ENCODE results near the gene ADAP1. TPM values are rescaled to one million over a fixed set of nuclear protein-coding genes. Genes with fewer than 3 reads are reported as not detected.

Gene ADAP1
- total RNA-seq, 2 donors from 2014 or later, result 24.5 to 24.6 TPM

DNA sequence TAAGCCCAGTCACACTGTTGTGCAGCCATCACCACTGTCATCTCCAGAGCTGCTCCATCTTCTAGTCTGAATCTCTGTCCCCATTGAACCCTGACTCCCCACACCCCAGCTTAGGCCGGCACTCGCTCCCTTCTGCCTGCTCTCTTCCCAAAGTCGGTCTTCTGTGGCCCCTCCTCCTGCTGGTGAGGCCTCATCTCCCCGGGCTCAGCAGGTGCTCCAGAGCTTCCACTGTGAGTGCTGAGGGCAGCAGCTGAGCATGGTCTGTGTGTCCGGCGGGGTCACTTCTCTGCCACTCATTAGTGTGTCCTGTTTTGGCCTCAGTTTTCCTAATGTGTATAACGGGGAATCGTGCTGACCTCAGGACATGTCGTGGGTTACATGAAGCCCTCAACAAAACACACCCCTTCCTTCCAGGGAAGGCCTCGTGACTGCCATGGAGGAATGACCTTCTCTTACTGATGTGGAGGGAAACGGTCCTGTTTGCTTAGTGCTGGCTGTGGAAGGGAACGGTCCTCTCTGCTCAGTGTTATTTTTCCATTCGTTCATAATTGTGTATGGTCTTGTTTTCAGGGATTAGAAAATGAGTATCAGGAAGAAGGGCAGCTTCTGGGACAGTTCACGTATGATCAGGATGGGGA is 82.5 kb downstream of the ADAP1 start:
- DNase-seq (ENCODE audit: low spot score), result no peak
- Histone ChIP-seq H3K36me3 (peaks cover 28% of the 10 kb centered on the region), H3K27me3 (replicated peaks; ENCODE audit: insufficient read depth) (no peaks in the 10 kb centered on the region), H3K9me3 (no peaks in the 10 kb centered on the region), H3K27ac (peak overlapping the region; percentile 30 to 70), H3K4me3 (no peak overlapping the region), H3K4me1 (ENCODE audit: control insufficient read depth in 1 of 2, low read depth in 2 of 2) (peaks cover 24 to 43% of the 10 kb centered on the region in 2 donors)
- ATAC-seq (ENCODE audit: insufficient number of reproducible peaks, low FRiP score, low read depth), result no peak
- TF ChIP-seq, protein P1, sequence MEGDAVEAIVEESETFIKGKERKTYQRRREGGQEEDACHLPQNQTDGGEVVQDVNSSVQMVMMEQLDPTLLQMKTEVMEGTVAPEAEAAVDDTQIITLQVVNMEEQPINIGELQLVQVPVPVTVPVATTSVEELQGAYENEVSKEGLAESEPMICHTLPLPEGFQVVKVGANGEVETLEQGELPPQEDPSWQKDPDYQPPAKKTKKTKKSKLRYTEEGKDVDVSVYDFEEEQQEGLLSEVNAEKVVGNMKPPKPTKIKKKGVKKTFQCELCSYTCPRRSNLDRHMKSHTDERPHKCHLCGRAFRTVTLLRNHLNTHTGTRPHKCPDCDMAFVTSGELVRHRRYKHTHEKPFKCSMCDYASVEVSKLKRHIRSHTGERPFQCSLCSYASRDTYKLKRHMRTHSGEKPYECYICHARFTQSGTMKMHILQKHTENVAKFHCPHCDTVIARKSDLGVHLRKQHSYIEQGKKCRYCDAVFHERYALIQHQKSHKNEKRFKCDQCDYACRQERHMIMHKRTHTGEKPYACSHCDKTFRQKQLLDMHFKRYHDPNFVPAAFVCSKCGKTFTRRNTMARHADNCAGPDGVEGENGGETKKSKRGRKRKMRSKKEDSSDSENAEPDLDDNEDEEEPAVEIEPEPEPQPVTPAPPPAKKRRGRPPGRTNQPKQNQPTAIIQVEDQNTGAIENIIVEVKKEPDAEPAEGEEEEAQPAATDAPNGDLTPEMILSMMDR (IDR thresholded peaks at IDR 0.05), result no peak

DNA sequence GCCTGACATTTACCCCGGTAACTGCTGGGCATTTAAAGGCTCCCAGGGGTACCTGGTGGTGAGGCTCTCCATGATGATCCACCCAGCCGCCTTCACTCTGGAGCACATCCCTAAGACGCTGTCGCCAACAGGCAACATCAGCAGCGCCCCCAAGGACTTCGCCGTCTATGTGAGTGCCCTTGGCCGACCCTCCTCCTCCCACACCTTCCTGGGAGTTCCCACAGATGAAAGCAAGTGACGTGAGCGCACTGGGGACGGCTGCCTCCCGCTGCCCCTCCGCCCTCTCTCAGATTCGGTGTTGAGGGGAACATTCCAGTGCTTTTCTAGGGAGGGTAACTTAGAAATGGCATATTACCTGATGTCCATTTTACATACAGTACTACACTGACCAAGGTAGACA is 85.1 kb downstream of the ADAP1 start:
- no peak for ATAC-seq (ENCODE audit: insufficient number of reproducible peaks, low FRiP score, low read depth)
- Histone ChIP-seq H3K4me1 (ENCODE audit: control insufficient read depth in 1 of 2, low read depth in 2 of 2) (peaks cover 18 to 50% of the 10 kb centered on the region in 2 donors), H3K27ac (peak overlapping the region; percentile 46 to 74), H3K36me3 (peaks cover 44% of the 10 kb centered on the region), H3K9me3 (no peaks in the 10 kb centered on the region), H3K4me3 (no peak overlapping the region), H3K27me3 (replicated peaks; ENCODE audit: insufficient read depth) (no peaks in the 10 kb centered on the region)
- TF ChIP-seq, protein P1 (IDR thresholded peaks at IDR 0.05), result no peak
- DNase-seq (ENCODE audit: low spot score), result no peak

DNA sequence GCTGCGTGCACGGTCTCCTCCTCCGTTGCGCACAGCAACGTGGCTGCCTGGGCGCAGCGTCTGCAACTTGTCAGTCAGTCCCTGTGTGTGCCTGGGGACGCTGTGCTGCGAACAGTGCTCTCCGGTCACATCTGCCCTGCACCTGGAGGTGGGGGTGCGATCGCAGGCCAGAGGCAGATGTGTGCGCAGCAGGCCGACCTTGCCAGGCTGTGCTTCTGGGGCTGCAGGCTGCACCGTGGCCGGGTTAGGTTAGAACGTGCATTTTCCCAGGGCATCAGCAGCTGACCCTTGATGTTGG is 86.3 kb downstream of the ADAP1 start:
- H3K9me3 ChIP-seq, result no peaks in the 10 kb centered on the region
- H3K27ac ChIP-seq, result peak overlapping the region; percentile 90 to 93
- H3K27me3 ChIP-seq (replicated peaks; ENCODE audit: insufficient read depth), result no peaks in the 10 kb centered on the region
- ATAC-seq (ENCODE audit: insufficient number of reproducible peaks, low FRiP score, low read depth), result no peak
- peaks cover 18 to 42% of the 10 kb centered on the region in 2 donors for H3K4me1 ChIP-seq (ENCODE audit: control insufficient read depth in 1 of 2, low read depth in 2 of 2)
- H3K36me3 ChIP-seq, result peaks cover 44% of the 10 kb centered on the region
- DNase-seq (ENCODE audit: low spot score), result no peak
- peak overlapping the region; percentile 42 for H3K4me3 ChIP-seq
- TF ChIP-seq, protein P1 (IDR thresholded peaks at IDR 0.05), result no peak

DNA sequence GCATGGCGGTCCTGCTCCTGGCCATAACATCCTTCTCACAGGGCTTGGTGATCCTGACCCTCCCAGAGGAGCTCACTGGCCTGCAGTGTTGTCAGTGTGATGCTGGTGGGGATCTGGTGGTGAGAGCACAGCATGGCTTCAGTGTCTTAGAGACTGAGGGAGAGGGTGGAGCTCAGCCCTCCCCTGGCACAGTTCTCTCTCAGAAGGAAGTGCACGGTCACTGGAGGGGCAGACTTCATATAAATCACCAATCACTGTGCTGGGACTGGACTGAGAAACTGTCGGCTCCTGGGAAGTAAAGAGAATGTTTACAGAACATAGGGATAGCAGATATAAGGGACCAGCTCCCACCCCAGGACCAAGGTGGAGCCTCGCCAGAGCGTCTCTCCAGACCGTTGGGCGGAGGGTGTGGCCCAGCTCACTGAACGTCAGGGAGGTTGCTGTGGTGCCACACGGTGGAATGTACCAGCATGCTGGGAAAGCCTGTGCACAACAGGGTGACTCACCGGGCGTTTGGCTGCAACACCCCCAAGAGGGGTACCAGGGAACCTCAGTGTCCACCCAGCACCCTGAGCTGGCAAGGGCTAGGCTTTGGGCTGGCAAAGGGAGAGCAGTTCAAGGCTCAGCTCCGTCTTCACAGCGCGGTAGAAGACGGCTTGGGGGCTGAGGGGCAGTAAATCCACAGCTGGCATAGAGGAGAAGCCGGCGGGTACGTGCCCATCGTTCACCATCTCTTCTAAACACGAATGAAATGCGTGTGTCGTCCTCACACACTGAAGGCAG is 86.9 kb downstream of the ADAP1 start:
- H3K27ac ChIP-seq, result peak overlapping the region; percentile 90 to 93
- H3K27me3 ChIP-seq (replicated peaks; ENCODE audit: insufficient read depth), result no peaks in the 10 kb centered on the region
- TF ChIP-seq, protein P1 (IDR thresholded peaks at IDR 0.05), result peak; percentile 26
- DNase-seq (ENCODE audit: low spot score) (peak; percentile 60), ATAC-seq (ENCODE audit: insufficient number of reproducible peaks, low FRiP score, low read depth) (peak; percentile 61)
- H3K9me3 ChIP-seq, result no peaks in the 10 kb centered on the region
- peak overlapping the region; percentile 42 for H3K4me3 ChIP-seq
- H3K4me1 ChIP-seq (ENCODE audit: control insufficient read depth in 1 of 2, low read depth in 2 of 2), result peaks cover 18 to 37% of the 10 kb centered on the region in 2 donors
- peaks cover 45% of the 10 kb centered on the region for H3K36me3 ChIP-seq

DNA sequence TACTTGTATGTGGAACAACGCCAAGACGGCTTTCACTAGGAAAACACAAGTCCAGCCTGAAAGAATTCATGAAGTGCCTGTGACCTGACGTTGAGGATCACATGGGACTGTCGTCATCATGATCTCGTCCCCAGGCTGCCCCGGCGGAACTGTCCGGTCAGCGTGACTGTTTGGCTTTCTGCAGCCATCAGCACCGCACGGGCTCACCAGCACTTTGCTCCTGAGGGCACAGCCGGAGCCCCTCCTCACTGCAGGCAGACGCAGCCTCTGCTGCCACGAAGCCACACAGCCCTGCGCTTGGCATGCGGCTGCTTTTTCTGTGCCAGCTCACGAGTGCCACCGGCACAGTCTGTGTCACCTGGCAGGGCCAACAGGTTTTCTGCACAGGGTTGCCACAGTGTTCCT is 87.5 kb downstream of the ADAP1 start:
- TF ChIP-seq, protein P1 (IDR thresholded peaks at IDR 0.05), result no peak
- peak; percentile 80 for ATAC-seq (ENCODE audit: insufficient number of reproducible peaks, low FRiP score, low read depth)
- Histone ChIP-seq H3K27ac (peak overlapping the region; percentile 90 to 93), H3K27me3 (replicated peaks; ENCODE audit: insufficient read depth) (no peaks in the 10 kb centered on the region), H3K36me3 (peaks cover 43% of the 10 kb centered on the region), H3K9me3 (no peaks in the 10 kb centered on the region), H3K4me1 (ENCODE audit: control insufficient read depth in 1 of 2, low read depth in 2 of 2) (peaks cover 18 to 37% of the 10 kb centered on the region in 2 donors), H3K4me3 (peak overlapping the region; percentile 42)
- peak; percentile 72 for DNase-seq (ENCODE audit: low spot score)

Data from thoracic aorta (tissue), 2 donors.